GM12891 (cell line): ENCODE results near the gene PTGFRN.

Source experiments
- PAX5 ChIP-seq: IDR thresholded peaks from 2 replicates; pipeline ENCODE4 v1.6.1; 2011; ENCODE audit warnings: low read length, moderate library complexity, mild to moderate bottlenecking; ENCODE audit not compliant: insufficient read depth, severe bottlenecking
- POLR2A ChIP-seq: IDR thresholded peaks from 2 replicates; pipeline ENCODE4 v1.6.1; 2011; ENCODE audit warnings: low read depth, low read length, control low read depth
- POLR2AphosphoS5 ChIP-seq: IDR thresholded peaks from 2 replicates; pipeline ENCODE4 v1.6.1; 2011; ENCODE audit warnings: low read depth, low read length, control low read depth
- POU2F2 ChIP-seq: IDR thresholded peaks from 2 replicates; pipeline ENCODE4 v1.6.1; 2011; ENCODE audit warnings: low read depth, mild to moderate bottlenecking, control low read depth, low read length, moderate library complexity
- SPI1 ChIP-seq: IDR thresholded peaks from 2 replicates; pipeline ENCODE4 v1.6.1; 2011; ENCODE audit warnings: low read depth, low read length, control low read depth
- TAF1 ChIP-seq: IDR thresholded peaks from 2 replicates; pipeline ENCODE4 v1.6.1; 2011; ENCODE audit warnings: low read depth, low read length, control low read depth

GRCh38 chr1:116942344-116942743, 32.6 kb downstream of the PTGFRN start:
- TF ChIP-seq TAF1: no peak
- no peak for TF ChIP-seq POLR2A
- no peak for TF ChIP-seq POLR2AphosphoS5
- TF ChIP-seq SPI1: no peak
- TF ChIP-seq PAX5: no peak
- TF ChIP-seq POU2F2: no peak
